ENCODE data around the gene CIP2A.

Gene CIP2A

GRCh38 chr3:108509263-108509662 lies 80.0 kb downstream of the CIP2A start:
- ChIA-PET CTCF (interaction anchor here (1.0 kb wide), 1 partner anchor 14 kb away, joined by 3 read pairs; no protein-coding TSS in a partner anchor), POLR2A (no interaction called here)
- Histone ChIP-seq H3K36me3 (ENCODE audit: control insufficient read depth in 4 of 4, insufficient read depth in 4 of 4, low read length in 3 of 4) (no peaks in the 10 kb centered on the region), H3K27me3 (replicated peaks in 2 of 5; ENCODE audit: control insufficient read depth in 4 of 5, insufficient read depth in 5 of 5, low read length in 4 of 5) (no peaks in the 10 kb centered on the region), H3K4me1 (ENCODE audit: control extremely low read depth in 1 of 4, control insufficient read depth in 4 of 4, insufficient read depth in 4 of 4, low read length in 3 of 4) (no peaks in the 10 kb centered on the region), H3K4me3 (ENCODE audit: control insufficient read depth in 1 of 7, extremely low read depth in 1 of 7, insufficient read depth in 4 of 7, low read depth in 2 of 7, low read length in 6 of 7) (no peak overlapping the region), H3K9me3 (ENCODE audit: control extremely low read depth in 1 of 5, control insufficient read depth in 4 of 5, insufficient read depth in 2 of 5, low read depth in 1 of 5, low read length in 4 of 5) (no peaks in the 10 kb centered on the region), H3K27ac (ENCODE audit: insufficient read depth in 1 of 2, low read depth in 1 of 2, low read length in 2 of 2, poor library complexity in 1 of 2, severe bottlenecking in 2 of 2) (no peak overlapping the region)
- no CpG with 5 or more reads among the region's 3 CpGs for WGBS (ENCODE audit: insufficient coverage)
- DNase-seq, result no peak

DNA sequence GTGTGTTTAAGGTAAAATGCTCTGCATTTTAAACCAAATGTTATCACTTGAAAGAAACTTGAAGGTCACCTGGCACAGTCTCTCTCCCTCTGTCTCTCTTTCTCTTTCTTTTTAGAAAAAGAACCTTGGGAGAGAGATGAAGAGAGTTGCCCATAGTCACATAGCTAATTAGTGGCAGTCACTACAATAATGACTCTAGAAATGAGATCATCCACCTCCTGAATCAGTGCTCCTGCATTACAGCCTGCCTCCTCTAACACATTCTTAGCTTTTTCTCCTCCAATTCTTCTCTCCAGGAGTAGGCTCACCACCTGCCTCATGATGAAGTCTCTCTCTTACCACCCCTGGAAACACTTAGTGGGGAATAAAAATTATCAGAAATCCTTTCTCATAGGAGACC lies 81.3 kb downstream of the CIP2A start:
- H3K4me1 ChIP-seq (ENCODE audit: control extremely low read depth in 1 of 4, control insufficient read depth in 4 of 4, insufficient read depth in 4 of 4, low read length in 3 of 4), result no peaks in the 10 kb centered on the region
- H3K36me3 ChIP-seq (ENCODE audit: control insufficient read depth in 4 of 4, insufficient read depth in 4 of 4, low read length in 3 of 4), result no peaks in the 10 kb centered on the region
- DNase-seq, result no peak
- no peak overlapping the region for H3K27ac ChIP-seq (ENCODE audit: insufficient read depth in 1 of 2, low read depth in 1 of 2, low read length in 2 of 2, poor library complexity in 1 of 2, severe bottlenecking in 2 of 2)
- no peak overlapping the region for H3K4me3 ChIP-seq (ENCODE audit: control insufficient read depth in 1 of 7, extremely low read depth in 1 of 7, insufficient read depth in 4 of 7, low read depth in 2 of 7, low read length in 6 of 7)
- CTCF ChIA-PET, result interaction anchor here (1.2 to 2.6 kb wide), 2 partner anchors 13 to 18 kb away, joined by 3 to 7 read pairs; no protein-coding TSS in a partner anchor
- H3K27me3 ChIP-seq (replicated peaks in 2 of 5; ENCODE audit: control insufficient read depth in 4 of 5, insufficient read depth in 5 of 5, low read length in 4 of 5), result no peaks in the 10 kb centered on the region
- POLR2A ChIA-PET, result no interaction called here
- H3K9me3 ChIP-seq (ENCODE audit: control extremely low read depth in 1 of 5, control insufficient read depth in 4 of 5, insufficient read depth in 2 of 5, low read depth in 1 of 5, low read length in 4 of 5), result no peaks in the 10 kb centered on the region

DNA sequence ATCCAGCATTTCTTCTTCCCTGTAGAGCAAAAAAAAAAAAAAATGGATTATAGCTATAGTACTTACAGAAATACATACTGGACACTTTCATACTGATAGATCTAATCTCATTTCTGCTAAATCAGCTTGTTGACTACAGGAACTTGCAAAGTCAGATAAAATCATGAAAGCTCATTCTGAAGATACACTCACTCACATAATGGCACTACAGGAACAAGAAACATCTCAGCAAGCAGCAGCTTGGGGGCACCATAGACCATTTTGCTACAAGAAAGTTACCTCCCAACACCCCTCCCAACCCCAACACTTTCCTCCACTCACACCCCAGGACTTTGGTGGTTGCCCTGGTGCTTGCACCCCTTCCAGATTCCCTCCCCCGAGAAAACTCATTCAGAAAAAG lies 83.4 kb downstream of the CIP2A start:
- ChIA-PET CTCF (interaction anchor here (0.6 to 2.6 kb wide), 5 partner anchors 9 to 47 kb away, joined by 3 to 9 read pairs (median 3); no protein-coding TSS in a partner anchor), POLR2A (no interaction called here)
- H3K27me3 ChIP-seq (replicated peaks in 2 of 5; ENCODE audit: control insufficient read depth in 4 of 5, insufficient read depth in 5 of 5, low read length in 4 of 5), result no peaks in the 10 kb centered on the region
- H3K9me3 ChIP-seq (ENCODE audit: control extremely low read depth in 1 of 5, control insufficient read depth in 4 of 5, insufficient read depth in 2 of 5, low read depth in 1 of 5, low read length in 4 of 5), result no peaks in the 10 kb centered on the region
- no peaks in the 10 kb centered on the region for H3K4me1 ChIP-seq (ENCODE audit: control extremely low read depth in 1 of 4, control insufficient read depth in 4 of 4, insufficient read depth in 4 of 4, low read length in 3 of 4)
- H3K27ac ChIP-seq (ENCODE audit: insufficient read depth in 1 of 2, low read depth in 1 of 2, low read length in 2 of 2, poor library complexity in 1 of 2, severe bottlenecking in 2 of 2), result no peak overlapping the region
- H3K36me3 ChIP-seq (ENCODE audit: control insufficient read depth in 4 of 4, insufficient read depth in 4 of 4, low read length in 3 of 4), result no peaks in the 10 kb centered on the region
- no CpG with 5 or more reads among the region's 1 CpG for WGBS (ENCODE audit: insufficient coverage)
- peak in 2 of 3 donors; percentile 28 to 35 for DNase-seq
- H3K4me3 ChIP-seq (ENCODE audit: control insufficient read depth in 1 of 7, extremely low read depth in 1 of 7, insufficient read depth in 4 of 7, low read depth in 2 of 7, low read length in 6 of 7), result no peak overlapping the region

- Histone ChIP-seq H3K36me3 (ENCODE audit: control insufficient read depth in 4 of 4, insufficient read depth in 4 of 4, low read length in 3 of 4) (no peaks in the 10 kb centered on the region), H3K9me3 (ENCODE audit: control extremely low read depth in 1 of 5, control insufficient read depth in 4 of 5, insufficient read depth in 2 of 5, low read depth in 1 of 5, low read length in 4 of 5) (no peaks in the 10 kb centered on the region), H3K4me3 (ENCODE audit: control insufficient read depth in 1 of 7, extremely low read depth in 1 of 7, insufficient read depth in 4 of 7, low read depth in 2 of 7, low read length in 6 of 7) (no peak overlapping the region), H3K4me1 (ENCODE audit: control extremely low read depth in 1 of 4, control insufficient read depth in 4 of 4, insufficient read depth in 4 of 4, low read length in 3 of 4) (no peaks in the 10 kb centered on the region), H3K27ac (ENCODE audit: insufficient read depth in 1 of 2, low read depth in 1 of 2, low read length in 2 of 2, poor library complexity in 1 of 2, severe bottlenecking in 2 of 2) (no peak overlapping the region), H3K27me3 (replicated peaks in 2 of 5; ENCODE audit: control insufficient read depth in 4 of 5, insufficient read depth in 5 of 5, low read length in 4 of 5) (no peaks in the 10 kb centered on the region)
- no peak for DNase-seq
- CTCF ChIA-PET, result no interaction called here
- POLR2A ChIA-PET, result no interaction called here
These were observed 85.5 kb downstream of the CIP2A start for GRCh38 chr3:108503722-108504121.

- Histone ChIP-seq H3K27me3 (replicated peaks in 2 of 5; ENCODE audit: control insufficient read depth in 4 of 5, insufficient read depth in 5 of 5, low read length in 4 of 5) (no peaks in the 10 kb centered on the region), H3K4me1 (ENCODE audit: control extremely low read depth in 1 of 4, control insufficient read depth in 4 of 4, insufficient read depth in 4 of 4, low read length in 3 of 4) (no peaks in the 10 kb centered on the region), H3K4me3 (ENCODE audit: control insufficient read depth in 1 of 7, extremely low read depth in 1 of 7, insufficient read depth in 4 of 7, low read depth in 2 of 7, low read length in 6 of 7) (no peak overlapping the region), H3K36me3 (ENCODE audit: control insufficient read depth in 4 of 4, insufficient read depth in 4 of 4, low read length in 3 of 4) (no peaks in the 10 kb centered on the region), H3K9me3 (ENCODE audit: control extremely low read depth in 1 of 5, control insufficient read depth in 4 of 5, insufficient read depth in 2 of 5, low read depth in 1 of 5, low read length in 4 of 5) (no peaks in the 10 kb centered on the region), H3K27ac (ENCODE audit: insufficient read depth in 1 of 2, low read depth in 1 of 2, low read length in 2 of 2, poor library complexity in 1 of 2, severe bottlenecking in 2 of 2) (no peak overlapping the region)
- 98% methylated on average over 4 of the region's 5 CpGs for WGBS (ENCODE audit: insufficient coverage)
- CTCF ChIA-PET, result no interaction called here
- DNase-seq, result no peak
- POLR2A ChIA-PET, result no interaction called here
These were observed 87.7 kb downstream of the CIP2A start for GRCh38 chr3:108501535-108501934.

- H3K27me3 ChIP-seq (replicated peaks in 2 of 5; ENCODE audit: control insufficient read depth in 4 of 5, insufficient read depth in 5 of 5, low read length in 4 of 5), result no peaks in the 10 kb centered on the region
- ChIA-PET POLR2A (no interaction called here), CTCF (interaction anchor here (0.6 to 1.4 kb wide), 2 partner anchors 11 to 53 kb away, joined by 3 to 4 read pairs; no protein-coding TSS in a partner anchor)
- H3K4me1 ChIP-seq (ENCODE audit: control extremely low read depth in 1 of 4, control insufficient read depth in 4 of 4, insufficient read depth in 4 of 4, low read length in 3 of 4), result no peaks in the 10 kb centered on the region
- H3K36me3 ChIP-seq (ENCODE audit: control insufficient read depth in 4 of 4, insufficient read depth in 4 of 4, low read length in 3 of 4), result no peaks in the 10 kb centered on the region
- H3K4me3 ChIP-seq (ENCODE audit: control insufficient read depth in 1 of 7, extremely low read depth in 1 of 7, insufficient read depth in 4 of 7, low read depth in 2 of 7, low read length in 6 of 7), result no peak overlapping the region
- WGBS (ENCODE audit: insufficient coverage), result 100% methylated on average over 1 of the region's 1 CpG
- H3K27ac ChIP-seq (ENCODE audit: insufficient read depth in 1 of 2, low read depth in 1 of 2, low read length in 2 of 2, poor library complexity in 1 of 2, severe bottlenecking in 2 of 2), result no peak overlapping the region
- no peak for DNase-seq
- no peaks in the 10 kb centered on the region for H3K9me3 ChIP-seq (ENCODE audit: control extremely low read depth in 1 of 5, control insufficient read depth in 4 of 5, insufficient read depth in 2 of 5, low read depth in 1 of 5, low read length in 4 of 5)
These were observed 88.5 kb downstream of the CIP2A start for GRCh38 chr3:108500728-108501127.
